ENCODE data around the gene NUDC. TPM values are rescaled to one million over a fixed set of nuclear protein-coding genes. Genes with fewer than 3 reads are reported as not detected.

NUDC gene
- total and polyA plus RNA-seq, 2 of the 4 experiments (the other 2 are of a cell fraction) = 34.8 to 89.8 TPM

GRCh38 chr1:26994020-26994786, 72.7 kb downstream of the NUDC start:
- Histone ChIP-seq H3K18ac (ENCODE audit: low read depth, low read length) (no peak overlapping the region; the same call in 1 of the 2 replicates), H3K4me1 (ENCODE audit: control insufficient read depth, insufficient read depth, low read length) (peaks cover 49% of the 10 kb centered on the region), H2BK120ac (ENCODE audit: low read depth, low read length) (peak overlapping the region; percentile 35; the same call in 1 of the 2 replicates), H3K9me1 (ENCODE audit: insufficient read depth, low read length) (peaks cover 23% of the 10 kb centered on the region), H3K23ac (ENCODE audit: low read depth, low read length) (peak overlapping the region; percentile 46), H3K4me3 (ENCODE audit: insufficient read depth, low read depth, low read length) (peak overlapping the region; percentile 95), H3K79me1 (ENCODE audit: low read depth in 1 of 2, low read length in 2 of 2) (peaks cover 8 to 45% of the 10 kb centered on the region in 2 experiments; a peak in 3 of 4 replicates), H2BK15ac (ENCODE audit: low read depth, low read length) (no peak overlapping the region), H2AK9ac (replicated peaks; ENCODE audit: low read depth, low read length, poor library complexity) (peak overlapping the region; percentile 91), H4K91ac (ENCODE audit: insufficient read depth, low read depth, low read length) (peak overlapping the region; percentile 36; the same call in 1 of the 2 replicates), H2AFZ (replicated peaks; ENCODE audit: low read length, poor library complexity) (peak overlapping the region; percentile 85), H3K36me3 (ENCODE audit: control insufficient read depth, insufficient read depth, low read length) (peaks cover 10% of the 10 kb centered on the region; the same call in 1 of the 2 replicates), H4K20me1 (ENCODE audit: insufficient read depth, low read length) (peaks cover 30% of the 10 kb centered on the region), H2BK20ac (ENCODE audit: low read depth, low read length) (no peak overlapping the region), H2AK5ac (ENCODE audit: low read depth, low read length) (peak overlapping the region; percentile 22), H4K8ac (ENCODE audit: low read depth in 2 of 2, low read length in 2 of 2) (peak overlapping the region; percentile 16 to 65; a peak in 1 of 4 replicates), H3K9me3 (ENCODE audit: control insufficient read depth, insufficient read depth, low read length) (no peaks in the 10 kb centered on the region), H3K4me2 (ENCODE audit: low read depth, low read length) (peak overlapping the region; percentile 85), H4K5ac (ENCODE audit: low read depth, low read length) (no peak overlapping the region), H3K56ac (ENCODE audit: extremely low read depth, insufficient read depth, low read length) (peak overlapping the region; percentile 52; the same call in 1 of the 2 replicates), H3K4ac (ENCODE audit: low read depth, low read length) (peak overlapping the region; percentile 38), H3K27me3 (ENCODE audit: control insufficient read depth, insufficient read depth, low read length) (no peaks in the 10 kb centered on the region), H3K9ac (ENCODE audit: low read depth, low read length) (peak overlapping the region; percentile 91), H2BK5ac (ENCODE audit: low read depth, low read length, poor library complexity, severe bottlenecking) (peak overlapping the region; percentile 91), H3K27ac (ENCODE audit: insufficient read depth, low read length) (peak overlapping the region; percentile 88), H3K14ac (replicated peaks; ENCODE audit: low read depth, low read length) (peak overlapping the region; percentile 59)
- in situ Hi-C loops (cut with MboI; ENCODE audit: low sequenced_read_pairs) = no loop called here
- no TSS peak for BruUV-seq (replicated peaks)
- TF ChIP-seq ELK1 (IDR thresholded peaks at IDR 0.05; ENCODE audit: borderline replicate concordance, low read depth, low read length) = no peak
- no peak for TF ChIP-seq CHD1 (IDR thresholded peaks at IDR 0.05; ENCODE audit: low read depth, low read length)
- no peak for TF ChIP-seq CTCF (conservative IDR thresholded peaks at IDR 0.05; ENCODE audit: low read depth, low read length)
- TF ChIP-seq RAD21 (IDR thresholded peaks at IDR 0.05; ENCODE audit: low read length) = no peak
- TF ChIP-seq CEBPB (IDR thresholded peaks at IDR 0.05; ENCODE audit: low read depth, low read length) = no peak
- no peak for TF ChIP-seq MXI1 (IDR thresholded peaks at IDR 0.05; ENCODE audit: borderline replicate concordance, low read depth, low read length)
- TF ChIP-seq USF2 (IDR thresholded peaks at IDR 0.05; ENCODE audit: low read depth, low read length) = no peak
- no peak for TF ChIP-seq BHLHE40 (IDR thresholded peaks at IDR 0.05; ENCODE audit: low read depth, low read length)
- intact Hi-C loops (cut with micrococcal nuclease) = no loop called here
- dilution Hi-C loops (cut with HindIII; ENCODE audit: low sequenced_read_pairs, unreplicated experiment) = no loop called here
- CTCF ChIA-PET = interaction anchor here (0.7 to 1.4 kb wide), 4 partner anchors 27 to 1749 kb away, joined by 3 to 5 read pairs (median 4); no protein-coding TSS in a partner anchor
- 1% methylated on average over 42 of the region's 97 CpGs; no CpG with 5 or more reads in 1 of the 2 experiments for WGBS, 2 experiments (ENCODE audit: extremely low coverage in 2 of 2, insufficient read length in 1 of 2)
- no peak for DNase-seq
- POLR2A ChIA-PET (ENCODE audit: unreplicated experiment) = interaction anchor here (0.6 kb wide), 1 partner anchor 39 kb away, joined by 3 read pairs; no protein-coding TSS in a partner anchor
- ATAC-seq (ENCODE audit: low read depth) = peak; percentile 2

Measured in IMR-90 (cell line).